Ishikawa (cell line): Measurements from ENCODE around the gene PRKCQ.

Experiments
- CEBPB ChIP-seq: IDR thresholded peaks from 2 replicates; pipeline ENCODE4 v1.6.1; 2012
- CREB1 ChIP-seq: IDR thresholded peaks from 2 replicates; pipeline ENCODE4 v1.6.1; 2012; ENCODE audit warnings: low read depth
- EGR1 ChIP-seq: IDR thresholded peaks from 2 replicates; pipeline ENCODE4 v1.6.1; 2012
- EP300 ChIP-seq: IDR thresholded peaks from 2 replicates; pipeline ENCODE4 v1.6.1; 2012; ENCODE audit warnings: borderline replicate concordance
- FOXM1 ChIP-seq: IDR thresholded peaks from 2 replicates; pipeline ENCODE4 v1.6.1; 2012; ENCODE audit warnings: low read depth, borderline replicate concordance
- NFIC ChIP-seq: IDR thresholded peaks from 2 replicates; pipeline ENCODE4 v1.6.1; 2012
- RAD21 ChIP-seq: IDR thresholded peaks from 2 replicates; pipeline ENCODE4 v1.6.1; 2012; ENCODE audit warnings: low read depth
- TAF1 ChIP-seq: IDR thresholded peaks from 2 replicates; pipeline ENCODE4 v1.6.1; 2012; ENCODE audit warnings: low read depth, mild to moderate bottlenecking
- TCF12 ChIP-seq: IDR thresholded peaks from 2 replicates; pipeline ENCODE4 v1.6.1; 2012; ENCODE audit warnings: low read depth
- TEAD4 ChIP-seq: IDR thresholded peaks from 2 replicates; pipeline ENCODE4 v1.6.1; 2012
- YY1 ChIP-seq: IDR thresholded peaks from 2 replicates; pipeline ENCODE4 v1.6.1; 2012; ENCODE audit warnings: low read depth
- TF ChIP-seq, protein P1 (sequence below): IDR thresholded peaks from 2 replicates; pipeline ENCODE4 v1.6.1; 2012; ENCODE audit warnings: low read depth, mild to moderate bottlenecking
- TF ChIP-seq, protein P2 (sequence below): IDR thresholded peaks from 2 replicates; pipeline ENCODE4 v1.6.1; 2012
- TF ChIP-seq, protein P3 (sequence below): IDR thresholded peaks from 2 replicates; pipeline ENCODE4 v1.6.1; 2012

DNA sequence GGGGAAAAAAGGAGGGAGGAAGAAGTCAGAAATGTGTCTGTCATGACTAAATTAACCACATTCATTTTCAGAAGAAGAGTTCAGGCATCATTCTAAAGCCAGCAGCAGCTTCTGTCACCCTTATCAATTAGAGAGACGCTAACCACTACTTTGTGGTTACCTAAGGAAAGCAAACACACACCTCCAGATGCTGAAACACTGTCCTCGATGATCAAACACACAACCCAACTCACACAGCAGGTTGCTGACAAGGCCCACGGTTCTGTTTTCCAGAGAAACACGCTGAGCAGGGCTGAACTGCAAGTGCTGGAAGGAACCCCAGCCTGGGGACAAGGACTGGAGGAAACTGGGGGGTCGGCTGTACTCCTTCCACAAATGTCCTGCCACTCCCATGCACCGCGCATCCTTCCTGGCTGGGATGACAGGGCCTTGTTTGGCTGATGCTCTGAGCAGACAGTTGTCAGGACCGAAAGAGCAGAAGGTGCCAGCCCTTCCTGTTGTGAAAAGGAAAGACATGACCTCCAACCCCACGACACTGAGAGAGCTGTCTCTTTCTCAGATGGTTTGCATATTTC, 36.6 kb downstream of the PRKCQ start:
- TF ChIP-seq, protein P1, sequence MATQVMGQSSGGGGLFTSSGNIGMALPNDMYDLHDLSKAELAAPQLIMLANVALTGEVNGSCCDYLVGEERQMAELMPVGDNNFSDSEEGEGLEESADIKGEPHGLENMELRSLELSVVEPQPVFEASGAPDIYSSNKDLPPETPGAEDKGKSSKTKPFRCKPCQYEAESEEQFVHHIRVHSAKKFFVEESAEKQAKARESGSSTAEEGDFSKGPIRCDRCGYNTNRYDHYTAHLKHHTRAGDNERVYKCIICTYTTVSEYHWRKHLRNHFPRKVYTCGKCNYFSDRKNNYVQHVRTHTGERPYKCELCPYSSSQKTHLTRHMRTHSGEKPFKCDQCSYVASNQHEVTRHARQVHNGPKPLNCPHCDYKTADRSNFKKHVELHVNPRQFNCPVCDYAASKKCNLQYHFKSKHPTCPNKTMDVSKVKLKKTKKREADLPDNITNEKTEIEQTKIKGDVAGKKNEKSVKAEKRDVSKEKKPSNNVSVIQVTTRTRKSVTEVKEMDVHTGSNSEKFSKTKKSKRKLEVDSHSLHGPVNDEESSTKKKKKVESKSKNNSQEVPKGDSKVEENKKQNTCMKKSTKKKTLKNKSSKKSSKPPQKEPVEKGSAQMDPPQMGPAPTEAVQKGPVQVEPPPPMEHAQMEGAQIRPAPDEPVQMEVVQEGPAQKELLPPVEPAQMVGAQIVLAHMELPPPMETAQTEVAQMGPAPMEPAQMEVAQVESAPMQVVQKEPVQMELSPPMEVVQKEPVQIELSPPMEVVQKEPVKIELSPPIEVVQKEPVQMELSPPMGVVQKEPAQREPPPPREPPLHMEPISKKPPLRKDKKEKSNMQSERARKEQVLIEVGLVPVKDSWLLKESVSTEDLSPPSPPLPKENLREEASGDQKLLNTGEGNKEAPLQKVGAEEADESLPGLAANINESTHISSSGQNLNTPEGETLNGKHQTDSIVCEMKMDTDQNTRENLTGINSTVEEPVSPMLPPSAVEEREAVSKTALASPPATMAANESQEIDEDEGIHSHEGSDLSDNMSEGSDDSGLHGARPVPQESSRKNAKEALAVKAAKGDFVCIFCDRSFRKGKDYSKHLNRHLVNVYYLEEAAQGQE = no peak
- TF ChIP-seq NFIC (no peak), EP300 (no peak), CREB1 (no peak), EGR1 (no peak), CEBPB (no peak), TCF12 (no peak), FOXM1 (no peak), RAD21 (no peak), YY1 (no peak), TAF1 (no peak), TEAD4 (no peak)
- TF ChIP-seq, protein P2, sequence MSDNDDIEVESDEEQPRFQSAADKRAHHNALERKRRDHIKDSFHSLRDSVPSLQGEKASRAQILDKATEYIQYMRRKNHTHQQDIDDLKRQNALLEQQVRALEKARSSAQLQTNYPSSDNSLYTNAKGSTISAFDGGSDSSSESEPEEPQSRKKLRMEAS = no peak
- TF ChIP-seq, protein P3, sequence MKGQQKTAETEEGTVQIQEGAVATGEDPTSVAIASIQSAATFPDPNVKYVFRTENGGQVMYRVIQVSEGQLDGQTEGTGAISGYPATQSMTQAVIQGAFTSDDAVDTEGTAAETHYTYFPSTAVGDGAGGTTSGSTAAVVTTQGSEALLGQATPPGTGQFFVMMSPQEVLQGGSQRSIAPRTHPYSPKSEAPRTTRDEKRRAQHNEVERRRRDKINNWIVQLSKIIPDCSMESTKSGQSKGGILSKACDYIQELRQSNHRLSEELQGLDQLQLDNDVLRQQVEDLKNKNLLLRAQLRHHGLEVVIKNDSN = no peak
